NCI-H2196 treated with DMSO at 0.1 percent for 48 hours (cell line): ENCODE results near the gene GRK4.

Experiments used
- DNase-seq: peaks from one replicate; lab custom pipeline; 2025; ENCODE audit not compliant: unreplicated experiment; lab: John Stamatoyannopoulos, UW

The GRK4 gene

DNA sequence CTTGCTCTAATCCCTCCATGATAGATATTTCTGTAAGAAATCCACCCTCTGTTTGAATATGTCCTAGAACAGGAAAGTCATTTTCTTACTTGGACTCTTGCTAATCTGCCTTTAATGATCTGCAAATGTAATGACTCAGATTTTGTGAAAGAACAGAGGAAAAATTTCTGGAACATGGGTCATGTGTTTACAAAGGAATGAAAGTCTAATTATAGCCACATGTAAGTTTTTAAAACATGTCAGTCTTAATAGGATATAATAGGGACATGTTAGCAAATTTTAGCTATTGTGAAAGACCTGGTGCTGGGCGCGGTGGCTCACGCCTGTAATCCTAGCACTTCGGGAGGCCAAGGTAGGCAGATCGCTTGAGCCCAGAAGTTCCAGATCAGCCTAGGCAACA lies 47.6 kb downstream of the GRK4 start:
- DNase-seq: no peak

DNA sequence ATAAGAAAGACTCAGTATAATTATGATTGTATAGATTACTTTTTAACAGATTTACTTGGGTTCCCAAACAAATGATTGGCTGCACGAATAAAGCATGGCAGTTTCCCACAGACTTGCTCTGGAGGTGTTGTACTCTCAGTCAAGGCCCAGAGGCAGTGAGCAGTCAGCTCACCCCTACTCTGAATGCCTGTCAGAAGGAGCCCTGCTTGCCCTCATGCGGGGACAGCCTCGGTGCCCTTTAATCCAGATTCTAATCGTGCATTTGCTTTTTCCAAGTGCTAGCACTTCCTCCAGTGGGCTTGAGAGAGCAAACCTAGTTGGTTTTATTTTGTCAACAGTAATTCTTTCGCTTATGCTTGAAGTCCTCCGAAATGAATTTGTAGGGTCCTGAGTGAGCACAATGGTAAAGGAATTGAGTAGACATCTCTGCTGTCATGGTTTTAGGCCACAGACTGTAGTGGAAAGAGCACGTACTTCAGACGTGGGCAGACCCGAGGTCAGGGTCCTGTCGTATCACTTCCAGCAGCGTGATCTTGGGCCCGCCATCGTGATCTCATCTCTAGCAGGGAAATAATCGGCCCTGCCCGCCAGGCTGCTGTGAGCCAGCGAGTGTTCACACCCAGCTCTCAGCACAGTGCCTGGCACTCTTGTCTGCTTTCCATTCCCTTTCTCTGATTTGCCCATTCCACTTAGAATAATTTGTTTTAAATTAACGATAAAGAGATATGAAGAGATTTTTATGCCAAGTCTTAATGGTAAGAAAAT lies 48.3 kb downstream of the GRK4 start:
- no peak for DNase-seq

DNA sequence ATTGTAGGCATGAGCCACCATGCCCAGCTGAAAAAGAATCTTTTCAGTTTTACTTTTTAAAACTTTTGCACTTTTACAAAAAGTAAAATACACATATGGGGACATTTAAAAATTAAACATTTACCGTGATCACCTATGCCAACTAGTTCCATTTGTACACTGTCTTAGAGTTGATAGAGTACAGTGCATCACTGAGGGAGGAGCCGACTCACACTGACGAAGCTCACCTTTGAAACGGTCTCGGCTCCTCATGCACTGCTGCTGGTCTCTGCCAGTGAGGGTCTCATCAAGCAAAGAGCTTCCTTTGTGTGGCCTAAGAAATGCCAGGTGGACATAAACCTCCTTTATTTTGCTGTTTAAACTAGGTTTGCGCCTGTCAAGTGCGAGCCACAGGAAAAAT lies 50.0 kb downstream of the GRK4 start:
- DNase-seq: no peak

DNA sequence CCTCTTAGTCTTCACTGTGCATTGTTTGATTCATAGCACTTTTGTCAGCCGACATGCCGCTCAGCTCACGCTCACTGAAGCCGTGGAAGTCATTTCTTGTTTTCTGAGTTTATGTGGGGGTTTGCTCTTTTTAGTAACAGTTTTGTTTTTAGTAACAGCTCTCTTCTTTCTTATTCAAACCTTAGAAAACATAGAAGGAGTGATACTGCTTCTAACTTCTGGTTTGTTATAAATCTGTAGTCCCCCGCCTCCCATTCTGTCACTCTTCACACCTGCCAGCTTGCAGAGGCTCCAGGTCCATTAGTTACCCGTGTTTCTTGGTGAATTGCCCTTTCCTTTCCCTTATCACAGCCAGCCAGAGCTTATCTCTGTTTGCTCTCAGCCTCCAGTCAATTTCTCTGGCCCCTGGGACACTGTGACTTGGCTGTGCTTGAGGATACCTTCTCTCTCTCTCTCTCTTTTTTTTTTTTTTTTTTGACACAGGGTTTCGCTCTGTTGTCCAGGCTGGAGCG lies 50.5 kb downstream of the GRK4 start:
- DNase-seq: no peak

DNA sequence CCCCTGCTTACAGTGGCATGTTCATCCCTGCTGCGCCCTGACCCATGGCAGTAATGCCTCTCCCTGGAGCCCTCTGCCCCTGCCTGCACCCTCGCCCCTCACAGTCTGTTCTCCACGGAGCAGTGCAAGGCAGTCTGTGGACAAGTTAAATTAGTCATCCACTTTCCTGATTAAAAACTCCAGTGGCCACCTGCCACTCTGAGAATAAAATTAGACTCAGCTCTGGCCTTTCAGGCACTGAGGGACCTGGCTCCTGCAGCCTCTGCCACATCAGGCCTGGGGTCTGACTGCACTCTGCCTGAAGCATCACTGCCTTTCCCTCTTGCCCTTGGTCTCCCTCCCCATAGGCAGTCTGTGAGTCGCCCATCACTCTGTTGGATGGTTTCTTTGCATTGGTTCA lies 53.6 kb downstream of the GRK4 start:
- no peak for DNase-seq

DNA sequence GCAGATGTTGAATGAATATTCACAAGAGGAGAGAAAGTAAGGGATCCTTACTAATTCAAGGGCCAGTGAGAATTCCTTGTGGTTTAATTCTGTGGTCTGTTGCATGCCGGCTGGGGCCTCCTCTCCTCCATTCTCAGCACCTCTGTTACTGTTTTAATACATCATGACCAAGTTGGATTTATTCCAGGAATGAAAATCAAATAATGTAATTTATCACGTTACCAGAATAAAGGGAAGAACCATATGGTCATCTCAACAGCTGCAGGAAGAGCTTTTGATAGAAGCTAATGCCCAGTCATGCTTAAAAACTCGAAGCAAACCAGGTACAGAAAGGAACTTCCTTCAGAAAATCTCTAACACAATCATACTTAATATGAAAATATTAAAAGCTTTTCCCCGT lies 54.1 kb downstream of the GRK4 start:
- DNase-seq: no peak

DNA sequence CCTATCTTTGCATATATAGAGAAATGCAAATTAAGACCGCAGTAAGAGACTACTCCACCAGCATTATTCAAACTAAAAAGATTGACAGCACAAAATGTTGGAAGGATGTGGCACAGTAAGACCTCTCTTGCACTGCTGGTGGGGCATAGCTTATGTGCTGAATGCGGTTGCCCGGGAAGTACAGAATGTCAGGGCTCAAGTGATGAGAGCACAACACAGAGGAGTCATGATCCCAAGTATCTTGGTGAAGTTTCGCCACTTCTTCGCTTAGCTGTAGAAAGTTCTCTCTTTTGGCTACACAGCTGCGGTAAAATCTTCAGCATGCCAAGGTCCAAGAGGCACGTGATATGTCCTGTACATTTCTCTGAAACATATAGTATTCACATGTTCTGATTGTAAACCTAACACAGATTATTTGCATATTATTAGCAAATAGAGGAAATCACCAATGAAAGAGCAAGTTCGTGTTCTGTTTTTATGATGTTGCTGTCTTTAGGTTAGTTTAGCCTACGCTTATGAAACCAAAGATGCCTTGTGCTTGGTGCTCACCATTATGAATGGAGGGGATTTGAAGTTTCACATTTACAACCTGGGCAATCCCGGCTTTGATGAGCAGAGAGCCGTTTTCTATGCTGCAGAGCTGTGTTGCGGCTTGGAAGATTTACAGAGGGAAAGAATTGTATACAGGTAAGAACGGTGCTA lies 55.9 kb downstream of the GRK4 start:
- no peak for DNase-seq

DNA sequence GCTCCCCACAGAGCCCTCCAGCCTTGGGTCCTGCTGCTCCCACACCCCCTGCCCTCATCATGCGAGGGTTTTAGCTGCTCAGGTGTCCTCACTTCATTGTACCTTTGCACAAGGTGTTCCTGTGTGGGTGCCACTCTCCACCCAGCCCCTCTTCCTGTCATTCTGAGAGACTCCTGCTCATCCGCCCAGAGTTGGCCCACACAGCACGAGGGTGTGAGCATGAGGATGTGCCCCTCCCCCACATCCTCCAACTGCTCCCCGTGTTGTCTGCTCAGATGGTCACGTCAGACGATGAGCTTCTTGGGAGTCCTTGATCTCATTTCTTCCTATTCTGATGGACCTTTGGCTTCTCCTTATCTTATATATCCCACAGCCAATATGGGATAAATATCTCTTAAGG lies 57.8 kb downstream of the GRK4 start:
- no peak for DNase-seq

DNA sequence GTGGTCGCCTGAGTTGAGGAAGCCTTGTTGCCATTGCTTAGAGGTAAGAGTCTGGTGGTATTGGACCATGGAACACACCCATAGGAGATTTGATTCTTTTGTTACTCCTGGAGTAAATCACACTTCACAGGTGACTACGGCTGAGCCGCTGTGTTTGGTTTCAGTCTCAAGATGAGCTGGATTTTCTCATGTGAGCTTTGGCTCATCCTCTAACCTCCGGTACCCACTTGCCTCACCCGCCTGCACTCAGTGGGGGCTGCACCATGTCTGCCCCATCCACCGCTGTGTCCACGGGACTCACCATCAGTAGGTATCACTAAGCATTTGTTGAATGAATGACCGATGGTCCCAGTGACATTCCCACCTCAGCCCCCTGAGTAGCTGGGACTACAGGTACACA lies 58.3 kb downstream of the GRK4 start:
- no peak for DNase-seq

DNA sequence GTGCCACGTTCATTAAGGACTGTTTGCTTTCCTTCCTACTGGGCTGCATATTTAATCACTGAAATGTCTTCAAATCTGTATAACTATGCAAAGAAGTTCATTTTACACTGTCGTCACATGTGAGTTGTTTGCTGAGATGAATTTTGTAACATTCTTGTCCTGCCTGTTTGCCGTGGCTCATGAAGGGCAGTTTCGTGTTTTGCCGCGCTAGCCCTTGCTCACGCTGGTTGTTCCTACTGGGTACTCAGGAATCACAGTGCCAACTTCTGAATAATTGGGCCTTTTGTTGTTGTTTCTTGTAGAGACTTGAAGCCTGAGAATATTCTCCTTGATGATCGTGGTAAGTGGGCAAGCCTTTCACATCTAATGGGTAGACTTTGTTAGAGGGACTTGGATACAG lies 58.7 kb downstream of the GRK4 start:
- DNase-seq: no peak

DNA sequence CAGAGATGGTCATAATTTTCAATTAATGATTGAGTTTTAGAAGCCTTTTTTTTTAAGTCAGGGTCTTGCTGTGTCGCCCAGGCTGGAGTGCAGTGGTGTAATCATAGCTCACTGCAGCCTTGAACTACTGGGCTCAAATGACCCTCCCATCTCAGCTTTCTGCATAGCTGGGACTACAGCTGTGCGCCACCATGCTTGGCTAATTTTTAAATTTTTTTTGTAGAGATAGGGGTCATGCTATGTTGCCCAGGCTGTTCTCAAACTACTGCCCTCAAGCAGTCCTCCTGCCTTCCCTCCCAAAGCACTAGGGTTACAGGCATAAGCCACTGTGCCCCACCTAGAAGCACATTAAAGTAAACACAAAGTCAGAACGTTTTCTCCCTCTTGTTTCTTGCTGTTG lies 59.3 kb downstream of the GRK4 start:
- no peak for DNase-seq

DNA sequence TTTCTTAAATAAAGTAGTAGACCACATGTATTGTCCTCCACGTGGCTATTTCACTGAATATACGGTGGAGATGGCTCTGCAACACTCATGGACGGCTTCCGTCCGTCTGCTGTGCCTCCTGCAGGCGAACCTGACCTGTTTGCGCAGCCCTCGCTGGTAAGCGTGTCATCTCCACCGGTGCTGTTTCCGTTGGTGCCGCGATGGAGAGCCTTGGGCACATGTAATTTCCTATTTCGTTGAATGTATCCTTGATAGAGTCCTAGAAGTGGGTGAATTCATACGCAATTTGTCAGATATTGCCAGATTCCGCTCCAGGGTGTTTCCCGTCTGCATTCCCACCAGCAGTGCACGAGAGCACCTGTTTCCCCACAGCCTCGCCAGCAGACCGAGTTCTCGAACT lies 62.5 kb downstream of the GRK4 start:
- DNase-seq: no peak

DNA sequence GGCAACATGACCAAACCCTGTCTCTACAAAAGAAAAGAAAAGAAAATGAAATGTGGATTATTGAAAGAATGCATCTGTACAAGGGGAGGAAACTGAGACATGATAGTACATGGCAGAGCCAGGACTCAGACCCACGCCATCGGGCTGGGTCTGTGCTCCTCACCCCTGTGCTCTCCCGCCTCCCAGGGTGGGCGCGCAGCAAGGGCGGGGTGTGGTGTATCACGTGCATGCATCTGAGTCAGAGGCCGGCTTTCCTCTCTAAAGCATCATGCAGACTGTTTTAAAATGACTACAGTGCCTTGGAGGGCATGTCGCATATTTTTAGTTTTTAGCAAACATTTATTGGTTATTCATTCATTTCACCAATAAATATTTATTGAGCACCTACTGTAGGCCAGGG lies 63.2 kb downstream of the GRK4 start:
- no peak for DNase-seq

DNA sequence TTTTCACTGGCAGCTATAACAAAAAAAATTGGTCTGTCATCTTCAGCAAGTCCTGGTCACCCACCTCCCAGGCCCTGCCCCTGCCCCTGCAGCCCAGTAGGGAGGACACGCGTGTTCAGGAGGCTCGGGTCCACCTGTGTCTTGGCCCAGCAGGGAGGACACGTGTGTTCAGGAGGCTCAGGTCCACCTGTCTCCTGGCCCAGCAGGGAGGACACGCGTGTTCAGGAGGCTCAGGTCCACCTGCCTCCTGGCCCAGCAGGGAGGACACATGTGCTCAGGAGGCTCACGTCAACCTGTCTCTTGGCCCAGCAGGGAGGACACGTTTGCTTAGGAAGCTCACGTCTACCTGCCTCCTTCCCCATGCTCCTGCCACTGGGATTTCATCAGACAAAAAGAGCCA lies 66.1 kb downstream of the GRK4 start:
- DNase-seq: no peak

DNA sequence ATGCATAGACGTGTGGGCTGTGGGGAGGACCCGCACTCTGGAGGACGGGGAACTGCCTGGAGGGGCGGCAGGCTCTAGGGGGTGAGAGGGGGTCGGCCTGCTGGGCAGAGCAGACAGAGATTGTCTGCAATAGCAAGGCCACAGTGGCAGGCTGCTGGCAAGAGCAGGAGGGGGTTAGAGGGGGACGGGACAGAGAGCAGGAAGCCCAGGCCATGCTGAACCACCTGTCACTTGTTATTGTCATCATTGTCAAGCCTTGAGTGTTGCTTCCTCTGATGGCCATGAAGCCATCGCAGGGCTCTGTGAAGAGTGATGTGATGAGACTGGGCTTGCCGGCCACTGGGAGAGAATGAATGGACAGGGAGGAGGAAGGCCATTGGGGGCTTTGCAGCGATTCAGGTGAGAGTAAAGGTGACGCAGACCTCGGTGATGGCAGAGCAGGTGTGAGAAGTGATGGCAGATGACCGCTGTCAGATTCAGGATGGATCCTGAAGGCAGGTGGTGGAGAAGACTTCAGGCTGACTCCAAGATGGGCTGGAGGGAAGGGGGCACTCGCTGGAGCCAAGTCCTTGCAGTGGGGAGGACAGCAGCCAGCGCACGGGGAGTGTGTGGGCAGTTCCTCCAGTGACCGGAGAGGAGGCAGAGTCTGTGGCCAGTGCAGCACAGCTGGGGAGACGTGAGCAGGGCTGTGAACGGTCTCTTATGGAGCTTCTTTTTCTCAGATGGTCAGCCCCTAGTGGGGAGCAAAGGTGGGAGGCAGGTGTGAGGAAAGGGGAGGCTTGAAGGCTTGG lies 67.4 kb downstream of the GRK4 start:
- DNase-seq: no peak

DNA sequence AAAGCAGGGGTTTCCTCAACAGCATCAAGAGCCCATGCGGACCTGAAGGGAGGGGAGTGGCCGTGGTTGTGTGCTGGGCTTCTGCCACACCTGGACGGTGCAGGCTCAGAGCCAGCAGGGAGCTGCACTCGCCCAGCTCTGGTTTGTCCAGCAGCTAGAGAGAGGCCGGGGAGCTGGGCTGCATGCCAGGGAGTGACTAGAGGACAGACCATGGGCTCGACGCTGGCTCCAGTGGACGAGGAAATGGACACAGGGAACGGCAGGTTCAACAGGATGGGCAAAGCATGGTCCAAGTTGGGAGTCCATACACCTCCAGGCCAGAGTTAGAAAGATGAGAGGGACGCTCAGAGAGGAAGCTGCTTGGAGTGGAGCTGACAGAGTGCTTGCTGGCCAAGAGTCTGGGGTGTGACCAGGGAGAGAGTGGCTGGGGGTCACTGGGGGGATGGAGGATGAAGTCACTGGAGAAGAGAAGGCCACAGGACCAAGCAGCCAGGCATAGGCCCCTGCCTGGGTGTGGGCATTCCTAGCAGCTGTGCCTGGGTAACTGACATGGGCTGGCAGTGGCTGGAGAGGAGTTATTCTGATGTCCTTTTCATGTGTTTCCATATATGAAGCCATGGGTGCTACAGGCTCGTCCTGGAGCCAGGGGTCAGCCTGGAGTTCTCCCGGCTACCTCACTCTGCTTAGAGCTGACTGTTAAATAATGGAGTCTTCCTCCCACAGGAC lies 68.1 kb downstream of the GRK4 start:
- DNase-seq: peak; percentile 61

DNA sequence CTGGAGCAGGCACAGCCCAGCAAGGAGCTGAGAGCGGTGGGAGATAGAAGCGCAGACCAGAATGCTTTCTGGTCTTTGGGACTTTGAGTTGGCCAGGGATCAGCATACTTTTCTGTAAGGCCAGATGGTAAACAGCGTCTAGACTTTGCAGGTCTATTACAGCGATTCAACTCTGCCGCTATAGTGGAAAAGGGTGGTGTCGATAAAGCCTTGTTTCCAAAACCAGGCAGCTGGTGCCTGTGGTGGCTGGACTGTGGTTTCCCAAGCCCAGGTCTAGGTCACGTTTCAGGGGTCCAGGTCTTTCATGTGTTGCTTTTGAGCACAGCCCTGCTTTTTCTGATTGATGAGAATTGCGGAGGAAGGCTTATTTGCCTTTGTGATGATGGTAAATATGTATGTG lies 70.9 kb downstream of the GRK4 start:
- no peak for DNase-seq

DNA sequence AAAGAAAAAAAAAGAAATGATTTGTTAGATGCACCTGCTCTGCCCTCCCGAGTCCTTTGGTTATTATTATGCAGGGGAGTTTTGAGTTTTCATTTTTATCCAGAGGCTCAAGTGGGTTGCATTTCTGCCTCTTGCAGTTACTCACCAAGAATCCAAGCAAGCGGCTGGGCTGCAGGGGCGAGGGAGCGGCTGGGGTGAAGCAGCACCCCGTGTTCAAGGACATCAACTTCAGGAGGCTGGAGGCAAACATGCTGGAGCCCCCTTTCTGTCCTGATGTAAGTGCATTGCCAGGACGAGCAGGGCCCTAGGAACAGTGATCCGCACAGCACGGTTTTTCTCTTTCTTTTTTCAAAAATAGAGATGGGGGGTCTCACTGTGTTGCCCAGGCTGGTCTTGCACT lies 71.9 kb downstream of the GRK4 start:
- DNase-seq: no peak

DNA sequence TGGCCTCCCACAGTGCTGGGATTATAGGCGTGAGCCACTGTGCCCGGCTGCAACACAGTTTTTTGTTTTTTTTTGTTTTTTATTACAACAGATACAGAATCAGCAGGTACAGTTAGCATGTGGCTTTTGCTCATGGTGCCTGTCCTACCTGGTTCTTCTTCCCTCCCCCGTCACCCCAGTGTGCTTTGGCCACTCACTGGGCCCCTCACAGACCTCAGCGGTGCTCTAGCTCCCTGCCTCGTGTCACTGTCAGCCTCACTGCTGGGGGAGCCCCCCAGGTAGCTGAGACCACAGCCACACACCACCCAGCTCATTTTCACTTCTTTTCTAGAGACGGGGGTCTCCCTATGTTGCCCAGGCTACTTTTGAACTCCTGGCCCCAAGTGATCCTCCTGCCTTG lies 72.3 kb downstream of the GRK4 start:
- DNase-seq: no peak

DNA sequence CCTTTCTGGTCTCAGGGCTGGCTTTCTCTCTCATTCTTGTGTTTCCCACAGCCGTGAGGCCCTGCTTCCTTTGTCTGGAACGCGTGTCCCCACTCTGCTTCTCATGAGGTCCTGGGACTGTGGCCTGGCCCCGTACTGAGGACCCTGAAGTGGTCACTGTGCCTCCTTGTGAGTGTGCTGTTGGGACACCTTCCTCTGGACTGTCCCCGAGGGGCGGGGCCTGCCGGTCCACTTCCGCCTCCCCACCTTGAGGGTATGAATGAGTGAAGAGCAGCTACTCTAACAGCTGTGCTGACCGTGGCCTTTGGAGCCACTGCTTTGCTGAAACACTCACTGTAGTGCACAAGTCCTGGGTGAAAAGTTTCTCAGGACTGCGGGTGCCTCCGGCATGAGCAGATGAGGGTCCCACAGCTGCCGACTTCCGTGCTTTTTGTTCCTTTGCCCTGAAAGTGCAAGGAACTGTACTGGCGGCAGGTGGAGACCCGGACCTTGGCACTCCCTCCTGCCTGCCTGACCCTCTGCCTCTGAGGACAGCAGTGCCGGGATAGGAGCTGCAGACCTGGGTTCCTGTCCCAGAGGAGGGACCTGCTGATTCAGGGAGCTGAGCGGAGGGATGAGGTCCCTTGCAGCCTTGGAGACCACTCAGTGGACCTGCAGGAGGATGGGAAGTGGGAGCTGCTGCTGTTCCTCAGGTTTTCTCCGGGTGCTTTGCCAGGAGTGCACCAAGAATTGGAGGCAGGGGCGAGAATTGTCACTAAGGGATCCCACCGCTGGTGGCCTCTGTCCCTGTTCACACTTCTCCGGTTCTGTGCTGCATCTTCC lies 73.0 kb downstream of the GRK4 start:
- DNase-seq: no peak
